ENCODE measurements around the gene ITPR3. TPM values are rescaled to one million over a fixed set of nuclear protein-coding genes. Genes with fewer than 3 reads are reported as not detected.
"Not testable (repeated sequence)": the region's sequence is repeated elsewhere in the genome, so short reads cannot be mapped to it uniquely, and the experiment has no call there.

The ITPR3 gene
- total RNA-seq, 1 donor from 2014 or later = 42.9 TPM

DNA sequence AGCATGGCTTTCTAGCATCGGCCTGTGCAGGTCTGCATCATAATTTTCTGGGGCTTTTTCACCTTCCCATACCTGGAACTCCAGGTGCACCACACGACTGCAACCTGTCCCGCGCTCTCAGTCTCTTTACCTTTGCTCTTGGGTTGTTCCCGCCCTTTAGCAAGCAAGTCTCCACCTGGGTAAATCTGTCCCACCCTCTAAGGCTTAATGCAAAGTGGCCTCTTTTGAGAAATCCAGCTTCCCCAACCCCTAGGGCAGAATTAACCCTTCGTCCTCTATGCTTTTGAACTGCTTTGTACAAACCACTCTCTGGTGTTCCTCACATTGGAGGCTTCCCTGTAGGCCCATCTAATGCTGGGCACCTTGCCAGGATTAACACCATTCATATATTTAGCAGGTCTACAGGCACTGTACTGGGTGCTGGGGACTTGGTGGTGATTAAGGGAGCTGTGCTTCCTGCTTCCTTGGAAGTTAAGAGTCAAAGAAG, 2.8 kb downstream of the ITPR3 start:
- peaks cover 55% of the 10 kb centered on the region for H3K4me1 Mint-ChIP-seq (ENCODE audit: low read depth)
- H3K27ac Mint-ChIP-seq = peak overlapping the region; percentile 9
- H3K9me3 Mint-ChIP-seq = no peaks in the 10 kb centered on the region
- no peak for DNase-seq (ENCODE audit: low spot score)
- peaks cover 12% of the 10 kb centered on the region for H3K36me3 Mint-ChIP-seq (ENCODE audit: low read depth)
- H3K27me3 Mint-ChIP-seq (ENCODE audit: insufficient read depth) = no peaks in the 10 kb centered on the region
- intact Hi-C loops (cut with micrococcal nuclease) = loop anchor here (5.0 kb wide), 3 partner anchors 197 to 312 kb away; partner anchors contain the start of genes KIFC1 and TAPBP
- peak overlapping the region; percentile 85 for H3K4me3 Mint-ChIP-seq

GRCh38 chr6:33624856-33625255, 3.7 kb downstream of the ITPR3 start:
- H3K27me3 Mint-ChIP-seq (ENCODE audit: insufficient read depth) = no peaks in the 10 kb centered on the region
- H3K4me3 Mint-ChIP-seq = no peak overlapping the region
- H3K36me3 Mint-ChIP-seq (ENCODE audit: low read depth) = peaks cover 12% of the 10 kb centered on the region
- peak overlapping the region; percentile 73 for H3K27ac Mint-ChIP-seq
- no peaks in the 10 kb centered on the region for H3K9me3 Mint-ChIP-seq
- intact Hi-C loops (cut with micrococcal nuclease) = loop anchor here (5.0 kb wide), 3 partner anchors 198 to 313 kb away; partner anchors contain the start of genes KIFC1 and TAPBP
- no peak for DNase-seq (ENCODE audit: low spot score)
- H3K4me1 Mint-ChIP-seq (ENCODE audit: low read depth) = peaks cover 51% of the 10 kb centered on the region

DNA sequence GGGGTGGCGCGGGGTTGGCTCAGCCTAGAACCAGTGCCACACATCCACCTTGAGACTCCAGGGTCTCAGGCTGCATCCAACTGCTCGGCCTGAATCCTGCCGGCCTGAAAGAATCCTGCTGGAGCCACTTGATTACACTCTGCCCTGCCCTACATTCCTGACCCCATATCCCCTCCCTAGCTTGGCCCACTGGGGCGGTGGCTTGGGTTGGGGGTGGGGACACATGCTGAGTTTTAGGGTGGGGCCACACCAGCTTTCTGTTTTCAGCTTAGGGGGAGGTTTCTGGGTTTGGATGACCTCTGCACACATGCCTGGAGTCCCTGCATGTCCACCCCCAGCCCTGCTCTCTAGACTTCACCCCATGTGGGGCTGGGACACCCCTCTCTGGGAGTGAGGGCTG, 6.8 kb downstream of the ITPR3 start:
- intact Hi-C loops (cut with micrococcal nuclease) = no loop called here
- Mint-ChIP-seq H3K4me3 (no peak overlapping the region), H3K27me3 (ENCODE audit: insufficient read depth) (no peaks in the 10 kb centered on the region), H3K36me3 (ENCODE audit: low read depth) (peaks cover 14% of the 10 kb centered on the region), H3K9me3 (no peaks in the 10 kb centered on the region), H3K27ac (no peak overlapping the region), H3K4me1 (ENCODE audit: low read depth) (peaks cover 59% of the 10 kb centered on the region)
- no peak for DNase-seq (ENCODE audit: low spot score)

DNA sequence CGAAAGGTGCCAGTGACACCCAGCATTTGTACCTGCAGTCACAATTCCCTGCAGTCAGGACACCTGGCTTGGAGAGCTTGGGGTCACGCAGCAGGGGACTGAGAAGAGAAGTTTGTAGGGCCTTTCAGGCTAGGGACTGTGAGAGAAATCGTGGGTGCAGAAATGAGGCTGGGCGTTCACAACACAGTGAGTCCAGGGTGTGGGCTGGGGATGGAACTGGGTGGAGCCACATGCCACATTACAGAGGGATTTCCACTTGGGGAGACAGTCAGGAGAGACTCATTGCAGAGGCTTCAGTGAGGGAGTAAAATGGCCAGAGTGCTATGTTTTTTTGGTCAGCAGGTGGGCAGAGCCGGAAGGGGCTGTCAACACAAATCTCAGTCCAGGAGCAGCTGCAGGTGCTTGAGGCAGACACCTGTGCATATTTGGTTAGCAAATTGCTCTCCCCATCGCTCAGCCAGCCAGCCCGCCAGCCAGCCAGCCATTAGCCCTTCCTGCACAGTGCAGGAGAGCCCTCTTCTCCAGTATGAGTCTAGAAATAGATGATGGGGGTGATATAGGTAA, 7.4 kb downstream of the ITPR3 start:
- DNase-seq (ENCODE audit: low spot score) = no peak
- Mint-ChIP-seq H3K27ac (peak overlapping the region; percentile 61), H3K4me1 (ENCODE audit: low read depth) (peaks cover 57% of the 10 kb centered on the region), H3K4me3 (no peak overlapping the region), H3K9me3 (no peaks in the 10 kb centered on the region), H3K36me3 (ENCODE audit: low read depth) (peaks cover 14% of the 10 kb centered on the region), H3K27me3 (ENCODE audit: insufficient read depth) (no peaks in the 10 kb centered on the region)
- intact Hi-C loops (cut with micrococcal nuclease) = no loop called here

DNA sequence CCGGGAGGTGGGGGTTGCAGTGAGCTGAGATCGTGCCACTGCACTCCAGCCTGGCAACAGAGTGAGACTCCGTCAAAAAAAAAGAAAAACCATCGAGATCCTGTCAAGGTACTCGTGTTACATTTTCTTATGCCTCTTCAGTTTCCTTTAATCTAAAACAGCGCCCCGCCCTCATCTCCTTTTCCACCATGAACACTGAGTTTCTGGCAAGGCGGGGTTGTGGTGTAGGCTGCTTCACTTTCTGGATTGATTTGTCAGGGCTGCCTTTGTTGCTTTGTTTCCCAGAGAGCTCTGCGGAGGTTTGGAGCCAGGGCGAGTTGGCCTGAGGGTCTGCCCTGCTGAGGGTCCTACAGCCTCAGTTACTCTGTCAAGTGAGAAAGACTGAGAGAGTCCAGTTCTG, 8.9 kb downstream of the ITPR3 start:
- H3K27me3 Mint-ChIP-seq (ENCODE audit: insufficient read depth) = no peaks in the 10 kb centered on the region
- H3K4me3 Mint-ChIP-seq = peak overlapping the region; percentile 19
- H3K9me3 Mint-ChIP-seq = no peaks in the 10 kb centered on the region
- intact Hi-C loops (cut with micrococcal nuclease) = no loop called here
- H3K27ac Mint-ChIP-seq = peak overlapping the region; percentile 40
- H3K4me1 Mint-ChIP-seq (ENCODE audit: low read depth) = peaks cover 54% of the 10 kb centered on the region
- DNase-seq (ENCODE audit: low spot score) = peak; percentile 14
- peaks cover 10% of the 10 kb centered on the region for H3K36me3 Mint-ChIP-seq (ENCODE audit: low read depth)

DNA sequence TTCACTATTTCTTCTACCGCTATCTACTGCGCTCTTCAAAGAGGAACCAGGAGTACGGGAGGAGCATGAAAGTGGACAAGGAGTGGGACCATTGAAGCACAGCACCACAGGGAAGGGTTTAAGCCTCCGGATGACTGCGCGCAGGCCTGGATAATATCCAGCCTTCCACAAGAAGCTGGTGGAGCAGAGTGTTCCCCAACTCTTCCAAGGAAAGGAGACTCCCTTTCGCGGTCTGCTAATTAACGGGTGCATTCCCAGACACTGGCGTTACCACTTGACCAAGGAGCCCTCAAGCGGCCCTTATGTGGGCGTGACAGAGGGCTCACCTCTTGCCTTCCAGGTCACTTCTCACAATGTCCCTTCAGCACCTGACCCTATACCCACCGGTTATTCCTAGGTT, 10.4 kb downstream of the ITPR3 start:
- H3K27ac Mint-ChIP-seq; intact Hi-C loops (cut with micrococcal nuclease); H3K27me3 Mint-ChIP-seq (ENCODE audit: insufficient read depth); DNase-seq (ENCODE audit: low spot score); H3K4me3 Mint-ChIP-seq; H3K9me3 Mint-ChIP-seq: not testable (repeated sequence)
- Mint-ChIP-seq H3K4me1 (ENCODE audit: low read depth) (peaks cover 65% of the 10 kb centered on the region), H3K36me3 (ENCODE audit: low read depth) (peaks cover 18% of the 10 kb centered on the region)

GRCh38 chr6:33631971-33632557, 10.9 kb downstream of the ITPR3 start:
- Mint-ChIP-seq H3K9me3 (no peaks in the 10 kb centered on the region), H3K27me3 (ENCODE audit: insufficient read depth) (no peaks in the 10 kb centered on the region), H3K36me3 (ENCODE audit: low read depth) (peaks cover 19% of the 10 kb centered on the region), H3K4me3 (no peak overlapping the region), H3K4me1 (ENCODE audit: low read depth) (peaks cover 66% of the 10 kb centered on the region), H3K27ac (peak overlapping the region; percentile 90)
- intact Hi-C loops (cut with micrococcal nuclease) = loop anchor here (1.0 kb wide), 1 partner anchor 47 kb away; no protein-coding TSS in a partner anchor
- DNase-seq (ENCODE audit: low spot score) = no peak

DNA sequence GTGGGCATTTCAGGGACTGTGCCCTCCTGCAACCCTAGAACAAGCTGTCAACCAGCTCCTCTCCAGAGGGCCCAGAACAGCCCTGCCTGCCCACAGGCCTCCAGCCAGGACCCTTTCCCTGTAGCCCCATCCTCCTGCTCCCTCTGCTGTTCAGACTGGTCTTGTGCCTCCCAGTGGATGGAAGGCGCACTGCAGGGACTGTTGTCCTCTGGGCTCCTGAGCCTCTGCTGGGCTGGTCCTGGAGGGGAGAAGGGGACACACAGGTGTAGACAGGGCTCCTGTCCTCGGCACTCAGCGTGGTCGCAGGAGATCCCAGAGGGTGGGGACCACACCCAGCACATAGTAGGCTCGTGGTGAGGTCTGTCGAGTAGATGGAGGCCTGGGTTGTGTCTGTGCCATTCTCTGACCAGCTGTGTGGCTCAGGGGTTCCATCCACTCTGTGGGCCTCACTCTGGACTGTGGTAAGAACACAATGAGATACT, 11.5 kb downstream of the ITPR3 start:
- no peaks in the 10 kb centered on the region for H3K27me3 Mint-ChIP-seq (ENCODE audit: insufficient read depth)
- peak; percentile 40 for DNase-seq (ENCODE audit: low spot score)
- H3K4me1 Mint-ChIP-seq (ENCODE audit: low read depth) = peaks cover 66% of the 10 kb centered on the region
- intact Hi-C loops (cut with micrococcal nuclease) = loop anchor here (1.0 kb wide), 2 partner anchors 11 to 47 kb away; partner anchors contain the start of gene ITPR3
- H3K4me3 Mint-ChIP-seq = peak overlapping the region; percentile 66
- H3K36me3 Mint-ChIP-seq (ENCODE audit: low read depth) = peaks cover 19% of the 10 kb centered on the region
- peak overlapping the region; percentile 90 for H3K27ac Mint-ChIP-seq
- no peaks in the 10 kb centered on the region for H3K9me3 Mint-ChIP-seq

DNA sequence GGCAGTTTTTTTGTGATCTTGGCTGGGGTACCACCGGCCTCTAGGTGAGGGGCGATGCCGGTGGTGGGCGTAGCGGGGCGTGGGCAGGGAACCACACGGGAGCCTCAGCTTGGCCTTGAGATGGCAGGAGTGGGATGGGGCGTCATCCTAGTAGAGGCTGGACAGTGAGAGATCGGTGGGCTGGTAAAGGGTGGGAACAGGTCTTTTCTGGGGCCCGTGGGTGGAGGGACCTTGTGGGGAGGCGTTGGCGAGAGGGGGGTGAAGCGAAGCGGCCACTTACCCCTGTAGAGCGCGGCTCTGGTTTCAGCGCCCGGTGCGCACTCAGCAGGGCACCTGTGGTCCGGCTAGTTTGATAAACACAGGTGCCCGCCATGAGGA, 12.0 kb downstream of the ITPR3 start:
- no peaks in the 10 kb centered on the region for H3K27me3 Mint-ChIP-seq (ENCODE audit: insufficient read depth)
- peak overlapping the region; percentile 66 for H3K4me3 Mint-ChIP-seq
- H3K36me3 Mint-ChIP-seq (ENCODE audit: low read depth) = peaks cover 19% of the 10 kb centered on the region
- H3K9me3 Mint-ChIP-seq = no peaks in the 10 kb centered on the region
- peak overlapping the region; percentile 90 for H3K27ac Mint-ChIP-seq
- no peak for DNase-seq (ENCODE audit: low spot score)
- H3K4me1 Mint-ChIP-seq (ENCODE audit: low read depth) = peaks cover 65% of the 10 kb centered on the region
- intact Hi-C loops (cut with micrococcal nuclease) = loop anchor here (1.0 kb wide), 1 partner anchor 12 kb away; the partner anchor contains the start of gene ITPR3

DNA sequence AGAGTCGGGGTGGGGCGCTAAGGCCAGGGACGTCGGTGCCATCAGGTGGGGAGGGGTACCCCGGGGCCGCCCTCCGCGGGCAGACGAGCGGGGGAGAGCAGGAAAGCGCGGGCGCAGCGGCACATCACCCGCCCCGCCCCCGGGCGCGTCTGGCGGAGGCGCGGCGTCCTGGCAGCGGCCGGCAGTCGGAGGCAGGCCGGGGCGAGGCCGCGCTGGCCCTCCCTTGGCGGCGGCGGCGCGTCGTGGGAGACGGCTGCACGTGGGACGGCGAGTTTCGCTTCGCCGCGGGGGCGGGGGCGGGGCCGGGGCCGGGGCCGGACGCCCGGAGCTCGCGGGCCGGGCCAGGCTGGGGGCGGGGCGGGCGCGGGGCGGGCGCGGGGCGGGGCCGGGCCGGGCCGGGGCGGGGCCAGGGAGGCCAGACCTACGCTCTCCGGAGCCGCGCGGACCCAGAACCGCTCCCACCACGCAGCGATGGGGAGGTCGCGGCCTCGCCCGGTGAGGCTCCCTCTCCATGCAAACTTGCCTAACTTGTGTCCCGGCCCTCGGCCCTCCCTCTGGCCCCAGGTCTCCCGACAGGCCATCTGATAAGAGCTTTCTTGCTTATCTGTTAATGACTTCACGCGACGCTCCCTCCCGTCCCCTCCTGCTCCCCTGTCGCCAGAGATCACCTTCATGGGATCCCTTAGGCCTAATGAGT, 12.5 kb downstream of the ITPR3 start:
- intact Hi-C loops (cut with micrococcal nuclease) = loop anchor here (1.0 kb wide), 1 partner anchor 12 kb away; the partner anchor contains the start of gene ITPR3
- peak overlapping the region; percentile 90 for H3K27ac Mint-ChIP-seq
- peaks cover 65% of the 10 kb centered on the region for H3K4me1 Mint-ChIP-seq (ENCODE audit: low read depth)
- peaks cover 17% of the 10 kb centered on the region for H3K36me3 Mint-ChIP-seq (ENCODE audit: low read depth)
- H3K27me3 Mint-ChIP-seq (ENCODE audit: insufficient read depth) = no peaks in the 10 kb centered on the region
- peak; percentile 61 for DNase-seq (ENCODE audit: low spot score)
- H3K4me3 Mint-ChIP-seq = peak overlapping the region; percentile 82
- H3K9me3 Mint-ChIP-seq = no peaks in the 10 kb centered on the region

- H3K36me3 Mint-ChIP-seq (ENCODE audit: low read depth) = peaks cover 17% of the 10 kb centered on the region
- no peak for DNase-seq (ENCODE audit: low spot score)
- peak overlapping the region; percentile 59 for H3K27ac Mint-ChIP-seq
- peak overlapping the region; percentile 82 for H3K4me3 Mint-ChIP-seq
- intact Hi-C loops (cut with micrococcal nuclease) = no loop called here
- H3K27me3 Mint-ChIP-seq (ENCODE audit: insufficient read depth) = no peaks in the 10 kb centered on the region
- H3K9me3 Mint-ChIP-seq = no peaks in the 10 kb centered on the region
- peaks cover 62% of the 10 kb centered on the region for H3K4me1 Mint-ChIP-seq (ENCODE audit: low read depth)
Measured at GRCh38 chr6:33634161-33634727, 13.1 kb downstream of the ITPR3 start.

GRCh38 chr6:33634946-33635345, 13.8 kb downstream of the ITPR3 start:
- no peak overlapping the region for H3K27ac Mint-ChIP-seq
- H3K9me3 Mint-ChIP-seq = no peaks in the 10 kb centered on the region
- intact Hi-C loops (cut with micrococcal nuclease) = no loop called here
- peaks cover 66% of the 10 kb centered on the region for H3K4me1 Mint-ChIP-seq (ENCODE audit: low read depth)
- H3K4me3 Mint-ChIP-seq = peak overlapping the region; percentile 54
- no peak for DNase-seq (ENCODE audit: low spot score)
- peaks cover 19% of the 10 kb centered on the region for H3K36me3 Mint-ChIP-seq (ENCODE audit: low read depth)
- H3K27me3 Mint-ChIP-seq (ENCODE audit: insufficient read depth) = no peaks in the 10 kb centered on the region
